GM19324 (cell line): ENCODE results near the gene SPRED2.
A peak's percentile ranks its signal among the peaks of the same experiment; 100 is the strongest.

ENCODE experiments used
- ATAC-seq: cut with Tn5 transposase; IDR thresholded peaks from one replicate; pipeline ENCODE4 v1.9.1; 2021; ENCODE audit warnings: mild to moderate bottlenecking, moderate library complexity; ENCODE audit not compliant: unreplicated experiment, low FRiP score

Gene SPRED2

DNA sequence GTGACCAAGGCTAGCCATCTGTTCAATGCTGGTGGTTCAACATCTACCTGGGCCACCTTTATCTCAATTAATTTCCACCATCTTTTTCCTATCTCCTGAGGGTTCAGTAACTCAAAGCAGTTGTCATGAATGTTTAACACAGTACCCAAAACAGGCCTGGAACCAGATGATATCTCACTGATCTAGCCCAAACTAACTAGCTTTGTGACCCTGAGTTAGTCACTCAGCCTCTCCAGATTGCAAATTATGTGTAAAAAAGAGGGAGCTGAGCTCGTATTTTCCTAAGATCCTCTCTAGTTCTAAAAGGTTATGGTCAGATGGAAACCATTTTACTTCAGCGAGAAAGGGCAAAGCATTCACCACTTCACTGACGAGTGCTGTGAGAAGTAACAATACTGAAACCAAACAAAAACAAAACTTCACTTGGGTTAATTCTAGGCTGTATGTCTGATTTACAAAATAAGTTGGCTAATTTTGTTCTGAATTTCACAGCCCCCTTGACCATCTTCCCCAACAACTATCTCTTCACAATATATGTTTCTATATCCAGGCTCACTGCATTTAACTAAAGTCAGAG is 14.8 kb downstream of the SPRED2 start:
- ATAC-seq: no peak

DNA sequence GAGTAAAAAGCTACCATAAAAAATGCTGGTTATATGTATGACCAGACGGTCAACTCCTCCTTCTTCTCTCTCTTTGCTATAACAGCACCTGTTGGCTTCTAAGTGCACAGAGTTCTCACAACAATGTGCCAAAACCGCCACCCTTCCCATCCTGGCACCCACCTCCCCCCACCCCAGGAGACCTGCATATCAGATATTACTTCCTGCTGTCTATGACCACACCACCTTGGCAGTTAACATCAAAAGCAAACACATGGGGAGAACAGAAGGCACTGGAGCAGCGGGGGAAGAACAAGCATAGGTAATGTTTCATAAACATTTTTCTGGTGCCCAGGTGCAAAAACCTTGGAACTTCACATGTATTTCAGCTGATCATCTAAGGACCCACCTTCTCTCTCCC is 15.5 kb downstream of the SPRED2 start:
- no peak for ATAC-seq

DNA sequence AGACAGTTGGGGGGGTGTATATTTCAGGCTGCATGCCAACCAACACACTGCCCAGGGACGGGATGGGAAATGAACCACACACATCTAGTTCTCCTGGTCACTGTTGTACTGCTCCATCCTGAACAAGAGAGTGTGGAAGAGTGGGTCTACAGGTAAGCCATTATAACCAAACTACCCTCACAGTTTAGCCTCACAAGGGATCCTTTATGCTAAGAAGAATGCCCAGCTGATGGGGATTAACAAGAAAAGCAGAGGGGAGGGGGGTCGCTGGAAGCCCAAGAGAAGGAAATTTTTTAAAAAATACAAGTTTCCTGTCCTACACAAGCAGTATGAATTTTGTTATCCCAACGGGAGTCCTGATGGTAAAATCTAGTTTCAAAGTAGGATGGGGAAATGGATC is 16.1 kb downstream of the SPRED2 start:
- no peak for ATAC-seq

DNA sequence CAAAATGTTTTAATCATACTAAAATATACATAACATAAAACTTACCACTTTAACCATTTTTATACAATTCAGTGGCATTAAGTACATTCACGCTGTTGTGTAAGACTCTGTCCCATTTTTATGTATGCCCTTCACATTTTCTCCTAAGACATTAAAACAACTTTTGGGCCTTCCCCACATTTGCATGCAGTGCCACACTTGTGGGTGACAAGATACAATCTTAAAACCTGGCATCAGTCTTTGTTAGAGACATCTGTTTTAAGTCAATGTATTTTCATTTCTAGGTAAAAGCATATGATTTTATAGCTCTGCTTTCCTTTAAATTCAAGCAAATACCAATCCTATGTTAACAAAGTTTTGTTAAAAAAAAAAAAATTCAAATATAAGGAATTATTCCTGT is 17.3 kb downstream of the SPRED2 start:
- no peak for ATAC-seq

DNA sequence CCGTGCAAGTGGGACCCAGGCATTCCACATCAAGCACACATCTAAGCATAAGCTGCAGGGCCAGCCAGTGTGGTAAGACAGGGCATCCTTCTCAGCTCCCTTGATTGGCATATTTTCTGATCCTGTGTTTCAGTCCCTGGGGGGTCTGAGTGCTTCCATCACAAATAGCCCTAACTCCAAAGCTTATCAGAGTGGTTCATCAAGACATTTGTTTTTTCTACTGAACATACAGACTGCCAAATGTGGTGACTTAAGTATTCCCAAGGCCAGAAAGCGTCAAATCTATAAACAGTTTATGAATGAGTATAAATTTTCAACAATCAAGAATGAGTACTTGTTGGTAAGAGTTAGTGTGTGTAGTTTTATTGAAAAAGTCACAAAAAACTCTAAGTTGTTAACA is 18.8 kb downstream of the SPRED2 start:
- ATAC-seq: no peak

DNA sequence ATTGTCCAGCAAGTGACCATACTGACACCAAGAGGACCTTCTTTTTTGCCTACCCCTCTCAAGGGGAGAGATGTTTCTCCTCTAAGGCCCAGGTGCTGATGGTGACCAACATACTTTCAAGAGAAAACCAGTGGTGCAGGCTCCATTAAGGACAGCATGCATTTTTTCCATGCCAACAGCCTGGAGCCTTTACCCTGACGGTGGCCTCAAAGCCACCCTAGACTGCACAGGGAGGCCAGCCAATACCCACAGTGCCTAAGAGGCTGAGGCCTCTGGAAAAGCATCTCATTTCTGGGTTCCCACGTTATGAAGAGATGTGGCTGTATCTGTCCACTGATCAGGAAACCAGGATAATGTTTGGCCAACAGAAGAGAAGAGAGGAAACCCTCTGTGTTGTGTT is 19.3 kb downstream of the SPRED2 start:
- no peak for ATAC-seq

DNA sequence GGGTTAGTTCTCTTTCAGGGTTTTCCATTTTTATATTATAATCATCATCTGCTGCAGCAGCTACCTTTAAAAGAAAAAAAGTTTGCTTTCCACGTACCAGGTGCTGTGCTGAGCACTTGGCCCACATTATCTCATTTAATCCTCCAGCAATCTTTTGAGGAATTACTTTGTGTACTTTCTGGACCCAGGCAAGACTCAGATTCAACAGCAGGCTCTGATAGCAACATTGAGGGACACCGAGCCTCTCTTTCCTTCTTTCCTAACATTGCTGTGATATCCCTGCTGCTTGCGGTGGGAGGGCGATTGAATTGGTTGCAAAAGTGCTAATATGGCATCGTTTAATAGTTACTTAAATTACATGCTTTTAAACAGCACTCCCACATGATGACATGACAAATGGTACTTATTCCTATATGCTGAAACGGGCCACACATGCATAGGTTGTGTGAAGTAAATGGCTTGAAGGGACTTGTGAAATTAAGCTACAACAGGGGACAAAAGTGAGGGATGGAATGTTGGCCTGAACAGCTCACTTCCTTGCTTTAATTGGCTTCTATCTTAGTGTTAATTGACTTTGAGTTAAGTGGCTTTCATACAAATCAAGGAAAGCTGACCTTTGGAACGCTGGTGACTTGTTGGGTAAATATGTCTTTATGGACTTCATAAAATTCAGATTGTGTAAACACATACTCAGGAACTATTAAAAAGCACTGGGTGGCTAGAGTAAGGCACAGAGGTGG is 21.2 kb downstream of the SPRED2 start:
- ATAC-seq: no peak

DNA sequence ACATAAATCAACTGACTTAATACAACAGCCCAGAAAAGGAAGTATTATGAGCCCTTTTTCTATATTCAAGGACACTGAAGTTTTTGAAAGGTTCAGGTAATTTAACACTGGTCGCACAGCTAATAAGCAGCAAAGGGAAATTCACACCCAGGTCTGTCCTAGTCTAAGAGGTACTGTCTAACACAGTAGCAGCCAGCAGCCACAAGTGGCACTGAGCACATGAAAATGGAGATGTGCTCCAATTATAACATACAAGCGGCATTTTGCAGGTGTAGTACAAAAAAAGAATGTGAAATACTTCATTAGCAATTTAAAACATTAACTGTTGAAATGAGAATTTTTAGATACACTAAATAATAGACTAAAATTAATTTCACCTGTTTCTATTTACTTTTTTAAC is 23.4 kb downstream of the SPRED2 start:
- no peak for ATAC-seq

DNA sequence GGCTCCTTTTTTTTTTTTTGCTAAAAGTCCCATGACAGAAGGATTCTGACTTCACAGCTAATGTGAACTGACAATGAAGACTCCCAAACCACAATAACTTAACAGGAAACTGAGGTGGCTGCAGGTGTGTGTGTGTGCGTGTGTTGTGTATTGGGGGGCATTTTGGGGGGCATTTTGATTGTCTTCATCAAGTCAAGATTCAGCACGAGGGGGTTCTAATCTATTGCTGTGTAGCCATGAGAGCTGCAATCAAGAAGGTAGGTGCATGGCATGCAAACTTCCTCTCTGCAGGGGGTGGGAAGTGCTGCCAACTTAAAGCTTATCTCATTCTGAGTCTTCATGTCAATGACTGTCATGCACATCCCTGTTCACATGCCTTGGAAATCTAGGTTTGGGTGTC is 25.2 kb downstream of the SPRED2 start:
- ATAC-seq: no peak

DNA sequence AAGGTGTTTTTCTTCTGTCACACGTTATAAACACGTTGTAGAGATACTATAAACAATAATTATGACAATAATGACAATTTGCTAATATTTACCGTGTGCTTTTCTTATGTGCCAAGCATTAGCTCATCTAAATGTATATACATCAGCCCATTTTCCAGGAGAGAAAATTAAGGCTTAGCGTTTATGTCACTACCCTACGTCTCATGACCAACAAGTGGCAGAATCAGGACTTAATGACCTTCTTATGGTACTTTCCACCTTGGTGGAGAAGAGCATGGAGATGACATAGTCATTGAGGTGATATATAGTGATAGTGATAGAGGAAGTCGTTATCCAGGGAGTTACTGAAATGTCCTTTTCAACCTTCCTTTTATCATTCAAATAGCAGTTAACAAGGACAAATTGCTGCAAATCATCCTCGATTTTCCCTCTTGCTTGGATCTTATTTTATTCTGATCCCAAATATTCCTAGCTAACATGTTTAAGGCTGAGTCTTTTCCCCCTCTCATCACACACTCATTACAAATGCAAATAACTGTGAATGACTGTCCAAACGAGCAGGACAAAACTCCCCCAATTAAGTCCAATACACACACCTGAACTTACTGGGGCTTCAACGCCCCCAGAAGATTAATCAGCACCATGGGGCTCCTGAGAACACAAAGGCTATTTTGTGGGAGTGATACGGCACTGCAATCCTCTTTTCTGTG is 27.3 kb downstream of the SPRED2 start:
- no peak for ATAC-seq

DNA sequence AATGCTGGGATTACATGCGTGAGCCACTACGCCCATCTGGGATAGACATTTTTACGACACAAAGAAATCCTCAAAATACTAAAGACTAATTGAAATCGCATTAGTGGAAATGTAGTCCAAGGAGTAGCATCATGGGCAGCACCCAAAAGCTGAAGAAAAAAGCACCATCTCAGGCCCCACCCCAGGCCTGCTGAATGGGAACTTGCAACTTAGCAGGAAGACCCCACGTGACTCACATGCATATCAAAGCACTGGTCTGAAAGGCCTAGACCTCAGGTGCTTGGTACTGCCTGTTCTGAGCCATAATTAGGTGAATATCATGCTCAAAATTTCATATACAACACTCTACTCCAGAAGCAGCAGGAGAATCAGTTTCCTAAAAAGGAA is 28.9 kb downstream of the SPRED2 start:
- ATAC-seq: no peak

DNA sequence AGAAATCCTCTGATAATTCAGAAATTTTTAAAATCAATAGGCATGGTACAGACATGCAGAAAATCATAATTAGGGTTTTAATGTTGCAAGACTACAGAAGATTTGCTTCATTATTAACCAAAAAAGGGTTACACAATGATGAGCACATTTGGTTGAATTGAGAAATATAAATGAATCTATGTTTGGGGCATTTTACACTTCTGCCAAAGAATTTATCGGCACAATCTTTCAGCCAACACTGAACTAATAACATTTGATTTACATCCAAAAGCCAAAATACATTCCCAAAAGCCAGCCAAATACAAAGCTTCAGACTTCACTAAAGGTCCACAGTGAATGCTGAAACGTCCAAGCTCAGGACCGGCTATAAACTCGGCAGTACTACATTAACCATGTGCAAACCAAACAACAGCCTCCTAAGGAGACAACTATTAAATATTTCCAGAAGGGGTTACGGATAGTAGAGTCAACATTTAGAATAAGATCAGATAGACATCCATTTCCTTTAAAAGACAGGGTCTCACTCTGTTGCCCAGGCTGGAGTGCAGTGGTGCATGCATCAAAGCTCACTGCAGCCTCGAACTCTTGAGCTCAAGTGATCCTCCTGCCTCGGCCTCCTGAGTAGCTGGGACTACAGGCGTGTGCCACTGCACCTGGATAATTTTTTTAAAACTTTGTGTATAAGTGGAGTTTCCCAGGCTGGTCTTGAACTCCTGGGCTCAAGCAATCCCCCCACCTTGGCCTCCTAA is 29.4 kb downstream of the SPRED2 start:
- no peak for ATAC-seq

DNA sequence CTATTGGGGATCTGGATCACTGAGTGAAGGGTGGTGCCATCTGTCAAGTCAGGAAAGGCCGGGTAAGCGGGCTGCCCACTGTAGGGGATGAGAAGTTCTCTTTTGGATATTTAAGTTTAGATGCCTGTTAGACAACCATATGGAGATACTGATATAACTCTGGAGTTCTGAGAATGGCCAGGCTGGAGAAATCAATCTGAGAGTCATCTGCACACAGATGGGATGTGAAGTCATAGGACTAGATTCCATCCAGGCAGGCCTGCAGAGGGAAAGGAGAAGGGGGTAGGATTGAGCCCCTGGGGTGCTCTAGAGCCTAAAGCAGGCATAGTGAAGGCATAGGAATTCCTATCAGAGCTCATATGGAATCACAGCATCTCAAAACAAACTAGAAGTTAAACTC is 30.1 kb downstream of the SPRED2 start:
- no peak for ATAC-seq

DNA sequence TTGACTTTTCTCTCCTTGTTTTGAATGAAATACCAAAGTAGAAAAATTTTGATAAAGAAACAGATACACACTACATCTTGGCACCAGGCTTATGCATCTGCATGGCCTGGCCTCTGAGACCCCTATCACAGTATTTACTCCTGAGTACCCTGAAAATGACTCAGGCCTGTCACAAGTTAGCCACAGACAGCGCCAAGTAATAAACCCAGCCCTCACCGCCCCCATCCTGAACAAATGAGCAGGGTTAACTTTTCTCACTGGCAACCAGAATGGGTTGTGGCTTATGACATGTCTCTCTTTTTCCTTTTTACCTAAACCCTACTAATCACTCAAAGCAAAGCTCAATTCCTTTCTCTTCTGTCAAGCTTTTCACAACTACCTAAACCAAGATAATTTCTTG is 35.3 kb downstream of the SPRED2 start:
- no peak for ATAC-seq

DNA sequence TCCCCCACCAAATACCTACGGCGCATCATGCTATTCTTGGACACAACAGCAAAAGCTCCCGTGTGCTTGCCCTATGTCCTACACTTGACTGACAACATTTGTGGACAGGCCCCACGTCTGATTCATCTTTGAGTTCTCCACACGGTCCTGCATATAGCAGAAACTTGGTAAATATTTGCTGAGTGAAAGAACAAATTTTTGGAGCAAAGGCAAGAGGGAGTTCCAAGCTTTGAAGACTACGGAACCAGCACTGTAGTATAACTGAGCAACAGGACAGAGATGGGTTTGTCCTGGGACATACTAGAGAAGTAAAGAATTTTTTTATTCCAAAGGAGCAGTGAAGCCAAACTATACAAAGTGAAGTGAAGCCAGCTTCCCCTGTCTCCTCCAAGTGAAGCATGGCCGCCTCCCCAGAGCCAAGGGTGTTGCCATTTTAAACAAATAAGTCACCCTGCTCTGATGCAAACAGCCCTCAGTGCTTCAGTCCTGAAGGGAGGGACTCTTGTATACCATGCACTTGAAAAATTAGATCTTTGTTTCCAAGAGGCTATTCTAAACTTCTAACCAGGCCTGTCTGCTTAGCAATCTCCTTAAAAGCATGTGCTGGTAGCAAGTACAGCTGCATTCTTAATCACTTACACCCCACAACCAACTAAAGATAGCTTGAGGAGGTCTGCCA is 35.9 kb downstream of the SPRED2 start:
- ATAC-seq: no peak

DNA sequence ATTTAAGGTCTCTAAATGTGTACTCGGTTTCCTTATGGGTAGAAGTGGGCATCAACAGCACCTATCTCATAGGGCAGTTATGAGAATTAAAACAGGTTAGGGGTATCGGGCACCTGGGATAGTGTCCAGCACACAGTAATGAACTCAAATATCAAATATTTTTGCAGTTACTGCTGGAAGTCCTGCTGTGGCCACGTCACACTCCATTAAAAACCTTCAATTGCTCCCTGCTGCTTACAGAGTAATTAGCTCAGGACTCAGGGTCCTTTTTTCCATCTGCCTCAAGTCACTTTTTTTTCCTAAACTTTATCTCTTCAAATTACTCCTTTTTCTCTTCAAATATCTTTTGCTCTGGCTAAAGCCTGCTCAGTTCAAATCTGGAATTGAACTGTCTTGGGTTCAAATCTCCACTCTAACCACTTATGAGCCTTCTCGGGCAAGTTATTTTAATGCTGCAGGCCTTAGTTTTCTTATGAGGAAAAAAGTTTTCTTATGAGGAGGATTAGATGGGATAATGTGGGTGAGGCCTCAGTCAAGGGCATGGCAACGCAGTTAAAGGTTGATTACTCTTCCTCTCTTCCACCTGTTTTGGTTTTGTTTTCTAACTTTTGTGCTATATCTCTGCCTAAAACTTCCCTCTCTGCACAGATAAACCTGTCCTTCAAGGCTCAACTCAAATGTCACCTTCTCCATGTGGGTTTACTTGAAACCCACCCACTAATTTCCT is 36.6 kb downstream of the SPRED2 start:
- ATAC-seq: no peak

DNA sequence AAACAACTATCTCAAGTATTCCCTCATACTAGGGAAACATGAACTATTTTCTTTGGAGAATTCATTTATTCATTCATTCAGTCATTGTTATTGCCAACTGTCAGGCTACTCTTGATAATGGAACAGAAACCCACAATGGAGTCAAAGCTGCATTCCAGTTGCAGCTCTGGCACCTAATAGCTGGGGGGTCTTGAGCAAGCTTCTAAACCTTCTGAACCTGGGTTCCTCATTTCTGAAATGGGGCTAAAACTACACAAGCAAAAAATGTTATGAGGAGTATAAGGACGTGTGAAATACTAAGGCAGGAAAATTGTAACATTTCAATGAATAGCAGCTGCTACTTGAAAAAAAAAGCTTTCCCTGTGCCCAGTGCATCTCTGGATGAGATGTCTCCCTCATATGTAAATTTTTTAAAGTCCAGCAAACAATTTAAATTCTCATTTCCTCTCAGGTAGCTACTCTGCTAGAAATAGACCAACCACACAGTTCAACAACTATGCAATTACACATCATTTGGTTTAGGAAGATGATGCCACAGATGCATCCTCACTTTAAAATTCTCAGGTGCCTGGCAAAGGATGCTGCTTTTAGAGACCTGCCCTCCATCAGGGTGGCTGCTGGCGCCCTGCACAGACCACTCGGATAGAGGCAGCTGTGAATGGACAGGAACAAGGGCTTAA is 38.5 kb downstream of the SPRED2 start:
- ATAC-seq: no peak

DNA sequence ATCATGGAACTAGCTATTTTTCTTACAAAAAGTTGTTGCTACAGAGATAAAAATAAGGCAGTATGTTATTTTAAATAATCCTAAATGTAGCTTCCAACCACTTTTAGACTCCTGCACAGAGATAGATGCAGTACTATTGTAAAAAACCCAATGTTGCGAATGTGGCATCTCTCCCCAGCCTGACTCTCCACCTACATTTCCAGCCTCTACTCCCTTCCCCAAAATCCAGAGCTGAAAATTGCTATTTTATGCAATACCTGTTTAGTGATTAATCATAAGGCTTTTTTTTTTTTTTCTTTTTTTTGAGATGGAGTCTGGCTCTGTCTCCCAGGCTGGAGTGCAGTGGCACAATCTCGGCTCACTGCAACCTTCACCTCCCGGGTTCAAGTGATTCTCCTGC is 39.4 kb downstream of the SPRED2 start:
- no peak for ATAC-seq

DNA sequence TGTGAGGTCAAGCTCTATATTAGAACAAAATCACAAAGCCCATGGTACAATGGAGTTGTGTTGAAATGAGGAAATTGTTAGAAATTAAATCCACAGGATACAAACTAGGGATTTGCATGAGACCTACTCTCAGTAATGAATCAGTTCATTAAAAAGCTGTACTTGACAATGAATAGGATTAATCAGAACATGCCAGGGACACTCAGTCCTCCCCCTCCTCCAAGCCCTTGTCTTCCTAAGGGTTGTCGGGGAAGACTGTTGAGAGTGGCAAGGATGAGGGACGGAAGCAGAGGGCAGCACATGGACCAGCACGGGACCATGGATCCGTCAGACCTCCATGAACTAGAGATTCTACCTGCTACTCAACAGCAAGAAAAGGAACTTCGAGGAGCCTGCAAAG is 39.8 kb downstream of the SPRED2 start:
- no peak for ATAC-seq

DNA sequence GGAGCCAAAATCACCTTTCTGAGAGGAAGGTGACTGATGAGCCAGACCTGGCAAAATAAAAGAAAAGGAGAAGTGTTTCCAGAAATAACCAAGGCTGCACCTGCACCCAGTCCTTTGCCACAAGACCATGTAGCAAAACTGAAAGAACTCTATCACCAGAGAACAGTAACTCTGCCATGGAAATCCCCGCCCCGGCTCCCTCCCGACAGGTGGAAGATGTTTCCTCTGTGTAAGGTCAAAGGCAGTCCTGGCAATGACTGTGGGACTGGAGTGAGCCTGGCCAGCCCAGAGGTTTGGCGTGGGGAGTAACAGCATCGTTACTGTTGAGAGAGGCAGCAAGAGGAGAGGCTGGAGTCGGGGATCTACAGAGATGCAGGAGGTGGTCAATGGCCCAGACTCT is 42.3 kb downstream of the SPRED2 start:
- peak; percentile 85 for ATAC-seq
